IMR-90 (cell line): Measurements from ENCODE around the gene MTAP. TPM values are rescaled to one million over a fixed set of nuclear protein-coding genes. Genes with fewer than 3 reads are reported as not detected.

Experiments
- ATAC-seq: fragments of 200-7000 bp; cut with Tn5 transposase; 2 replicates; pipeline ENCODE4 v1.9.1; 2020; ENCODE audit warnings: low read depth, mild to moderate bottlenecking, moderate library complexity
- BruUV-seq: library from RNA; stranded (reverse); fragments of 400-500 nt; replicated peaks from 2 replicates; lab custom pipeline; 2021; lab: Mats Ljungman, UMichigan
- CTCF ChIA-PET: fragments of 300-600 bp; formaldehyde crosslinking; extraction: SDS; loops from one replicate; lab custom pipeline; 2021; ENCODE audit warnings: antibody characterized with exemption; lab: Yijun Ruan, JAX
- POLR2A ChIA-PET: fragments of 300-600 bp; sonication (Branson Sonifier 250); formaldehyde crosslinking; loops from one replicate; lab custom pipeline; 2022; ENCODE audit warnings: antibody characterized with exemption; ENCODE audit not compliant: unreplicated experiment; lab: Charles Lee
- DNase-seq: peaks from one replicate; pipeline ENCODE4 v3.0.0; 2013
- H2AFZ ChIP-seq: replicated peaks from 2 replicates; pipeline ENCODE3; 2013; ENCODE audit warnings: low read length, mild to moderate bottlenecking; ENCODE audit not compliant: poor library complexity
- H2AK5ac ChIP-seq: 2 replicates; pipeline ENCODE4 v1.6.1; 2013; ENCODE audit warnings: low read depth, low read length, inconsistent platforms
- H2AK9ac ChIP-seq: replicated peaks from 2 replicates; pipeline ENCODE3; 2013; ENCODE audit warnings: mild to moderate bottlenecking, low read depth, low read length, moderate library complexity; ENCODE audit not compliant: poor library complexity
- H2BK120ac ChIP-seq: 2 replicates; pipeline ENCODE4 v1.6.1; 2013; ENCODE audit warnings: low read depth, low read length, inconsistent platforms
- H2BK15ac ChIP-seq: 3 replicates; pipeline ENCODE4 v1.6.1; 2013; ENCODE audit warnings: low read depth, low read length, inconsistent platforms
- H2BK20ac ChIP-seq: 2 replicates; pipeline ENCODE4 v1.6.1; 2013; ENCODE audit warnings: low read depth, mild to moderate bottlenecking, inconsistent platforms, low read length, moderate library complexity
- H2BK5ac ChIP-seq: 2 replicates; pipeline ENCODE4 v1.6.1; 2013; ENCODE audit warnings: mild to moderate bottlenecking, low read depth, low read length, inconsistent platforms; ENCODE audit not compliant: poor library complexity, severe bottlenecking
- H3K14ac ChIP-seq: replicated peaks from 2 replicates; pipeline ENCODE4 v1.6.1; 2013; ENCODE audit warnings: low read depth, low read length, inconsistent platforms
- H3K18ac ChIP-seq: 2 replicates; pipeline ENCODE4 v1.6.1; 2013; ENCODE audit warnings: low read depth, low read length, control low read depth
- H3K23ac ChIP-seq: 2 replicates; pipeline ENCODE4 v1.6.1; 2013; ENCODE audit warnings: low read depth, low read length, inconsistent platforms
- H3K27ac ChIP-seq: 2 replicates; pipeline ENCODE4 v1.5.1; 2013; ENCODE audit warnings: mild to moderate bottlenecking, control low read depth, low read length; ENCODE audit not compliant: insufficient read depth
- H3K27me3 ChIP-seq: 2 replicates; pipeline ENCODE4 v1.6.1; 2013; ENCODE audit warnings: low read length; ENCODE audit not compliant: control insufficient read depth, insufficient read depth
- H3K36me3 ChIP-seq: 2 replicates; pipeline ENCODE4 v1.6.1; 2013; ENCODE audit warnings: low read length, mixed read lengths; ENCODE audit not compliant: control insufficient read depth, insufficient read depth
- H3K4ac ChIP-seq: 2 replicates; pipeline ENCODE4 v1.6.1; 2013; ENCODE audit warnings: low read depth, low read length, inconsistent platforms
- H3K4me1 ChIP-seq: 2 replicates; pipeline ENCODE4 v1.6.1; 2013; ENCODE audit warnings: low read length, mixed read lengths; ENCODE audit not compliant: control insufficient read depth, insufficient read depth
- H3K4me2 ChIP-seq: 2 replicates; pipeline ENCODE4 v1.6.1; 2013; ENCODE audit warnings: low read depth, mild to moderate bottlenecking, control low read depth, low read length, moderate library complexity
- H3K4me3 ChIP-seq: 2 replicates; pipeline ENCODE4 v1.5.1; 2013; ENCODE audit warnings: low read depth, mild to moderate bottlenecking, control low read depth, low read length, moderate library complexity; ENCODE audit not compliant: insufficient read depth
- H3K56ac ChIP-seq: 2 replicates; pipeline ENCODE4 v1.6.1; 2013; ENCODE audit warnings: low read length, inconsistent platforms; ENCODE audit not compliant: insufficient read depth; ENCODE audit errors: extremely low read depth
- H3K79me1 ChIP-seq, 2 experiments: 2 replicates each; pipeline ENCODE4 v1.6.1; 2013; ENCODE audit warnings: low read length in 2 of 2, inconsistent platforms in 1 of 2, low read depth in 1 of 2
- H3K9ac ChIP-seq: 2 replicates; pipeline ENCODE4 v1.6.1; 2013; ENCODE audit warnings: low read depth, low read length, control low read depth
- H3K9me1 ChIP-seq: 2 replicates; pipeline ENCODE4 v1.6.1; 2013; ENCODE audit warnings: low read length, inconsistent platforms; ENCODE audit not compliant: insufficient read depth
- H3K9me3 ChIP-seq: 2 replicates; pipeline ENCODE4 v1.6.1; 2013; ENCODE audit warnings: low read length; ENCODE audit not compliant: control insufficient read depth, insufficient read depth
- H4K20me1 ChIP-seq: 2 replicates; pipeline ENCODE4 v1.6.1; 2013; ENCODE audit warnings: low read length, inconsistent platforms; ENCODE audit not compliant: insufficient read depth
- H4K5ac ChIP-seq: 2 replicates; pipeline ENCODE4 v1.6.1; 2013; ENCODE audit warnings: mild to moderate bottlenecking, low read depth, low read length, control low read depth
- H4K8ac ChIP-seq, 2 experiments: 2 replicates each; pipeline ENCODE4 v1.6.1; 2013; ENCODE audit warnings: low read depth in 2 of 2, low read length in 2 of 2, control low read depth in 1 of 2, inconsistent platforms in 1 of 2
- H4K91ac ChIP-seq: 2 replicates; pipeline ENCODE4 v1.6.1; 2013; ENCODE audit warnings: low read depth, low read length, inconsistent platforms; ENCODE audit not compliant: insufficient read depth
- CHD1 ChIP-seq: IDR thresholded peaks from 2 replicates; pipeline ENCODE4 v1.6.1; 2012; ENCODE audit warnings: low read depth, low read length, improper control_type of control experiment
- CTCF ChIP-seq: conservative IDR thresholded peaks from 2 replicates; pipeline ENCODE4 v1.5.1; 2012; ENCODE audit warnings: mild to moderate bottlenecking, low read depth, low read length, improper control_type of control experiment
- ELK1 ChIP-seq: fragments of 150-350 bp; IDR thresholded peaks from 2 replicates; pipeline ENCODE4 v1.6.1; 2016; ENCODE audit warnings: low read depth, mild to moderate bottlenecking, low read length, moderate library complexity, borderline replicate concordance
- FOS ChIP-seq: fragments of 150-350 bp; IDR thresholded peaks from 2 replicates; pipeline ENCODE4 v1.6.1; 2016; ENCODE audit warnings: low read depth, low read length
- RAD21 ChIP-seq: IDR thresholded peaks from 2 replicates; pipeline ENCODE4 v1.6.1; 2012; ENCODE audit warnings: low read length, improper control_type of control experiment
- WGBS, 2 experiments: methylation state at CpG; one replicate each; pipeline versions ENCODE4 v1.1.5 to v1.1.7; 2013; ENCODE audit warnings: missing lambda C conversion rate in 2 of 2; ENCODE audit not compliant: insufficient read length in 1 of 2; ENCODE audit errors: extremely low coverage in 2 of 2; 5-methylcytosine and 5-hydroxymethylcytosine counted together
- dilution Hi-C: fragments of 300-500 bp; cut with HindIII; formaldehyde crosslinking; loops from one replicate; pipeline ENCODE4 v1.14.3; 2018; ENCODE audit warnings: low sequenced_read_pairs; ENCODE audit not compliant: unreplicated experiment
- in situ Hi-C: fragments of 300-500 bp; cut with MboI; formaldehyde crosslinking; loops from 3 replicates; pipeline ENCODE4 v1.14.3; 2019; ENCODE audit warnings: low sequenced_read_pairs, inconsistent platforms, mixed read lengths
- intact Hi-C: fragments of 100-400 bp; cut with micrococcal nuclease; formaldehyde crosslinking; loops from 2 replicates; pipeline ENCODE4 v1.10.0; 2022
- polyA plus RNA-seq, 3 experiments: library from polyadenylated mRNA; depleted of rRNA; stranded (reverse); fragments of >200 nt; gene quantifications; 2 replicates each; pipeline ENCODE4 v1.2.3, GENCODE V29; 2012; ENCODE audit warnings: low replicate concordance in 1 of 3
- total RNA-seq: library from RNA; depleted of rRNA; stranded (reverse); fragments of >200 nt; gene quantifications from 2 replicates; pipeline ENCODE4 v1.2.3, GENCODE V29; 2012

The MTAP gene
- total and polyA plus RNA-seq, 2 of the 4 experiments (the other 2 are of a cell fraction) = 15.7 to 50.9 TPM

GRCh38 chr9:21967169-21967568 is 164.7 kb downstream of the MTAP start:
- DNase-seq (no peak), ATAC-seq (no peak)
- Histone ChIP-seq H2BK20ac (no peak overlapping the region), H3K27ac (no peak overlapping the region), H3K4me2 (no peak overlapping the region), H4K5ac (no peak overlapping the region), H2BK5ac (no peak overlapping the region), H3K4me1 (peaks cover 4% of the 10 kb centered on the region), H3K9me3 (peaks cover 12% of the 10 kb centered on the region; the same call in 1 of the 2 replicates), H3K36me3 (peaks cover 11% of the 10 kb centered on the region; the same call in 1 of the 2 replicates), H3K23ac (no peak overlapping the region), H4K91ac (no peak overlapping the region), H3K56ac (no peak overlapping the region), H3K27me3 (peaks cover 45% of the 10 kb centered on the region), H2AK9ac (no peak overlapping the region), H2AFZ (no peak overlapping the region), H3K4ac (no peak overlapping the region), H3K9ac (no peak overlapping the region), H3K18ac (no peak overlapping the region), H3K9me1 (no peaks in the 10 kb centered on the region), H2BK120ac (no peak overlapping the region), H3K4me3 (no peak overlapping the region), H2AK5ac (no peak overlapping the region), H4K8ac (no peak overlapping the region), H2BK15ac (no peak overlapping the region), H3K14ac (no peak overlapping the region), H4K20me1 (no peaks in the 10 kb centered on the region), H3K79me1 (no peaks in the 10 kb centered on the region)
- TF ChIP-seq FOS (no peak), CTCF (no peak), CHD1 (no peak), RAD21 (no peak), ELK1 (no peak)
- in situ Hi-C loops = loop anchor here (10.0 kb wide), 1 partner anchor 152 kb away; no protein-coding TSS in a partner anchor
- no TSS peak for BruUV-seq
- 65% methylated on average over 6 of the region's 19 CpGs; no CpG with 5 or more reads in 1 of the 2 experiments for WGBS, 2 experiments
- CTCF ChIA-PET = no interaction called here
- intact Hi-C loops = loop anchor here (5.0 kb wide), 1 partner anchor 135 kb away; no protein-coding TSS in a partner anchor
- dilution Hi-C loops = no loop called here
- POLR2A ChIA-PET = no interaction called here
